Activated T-cell treated with anti-CD3 and anti-CD28 coated beads for 1 hour (primary cell): ENCODE data around the gene NKG7.

Source experiments
- DNase-seq: peaks from one replicate; pipeline ENCODE4 v3.0.0-alpha.2; 2020; ENCODE audit warnings: low read depth

The NKG7 gene

DNA sequence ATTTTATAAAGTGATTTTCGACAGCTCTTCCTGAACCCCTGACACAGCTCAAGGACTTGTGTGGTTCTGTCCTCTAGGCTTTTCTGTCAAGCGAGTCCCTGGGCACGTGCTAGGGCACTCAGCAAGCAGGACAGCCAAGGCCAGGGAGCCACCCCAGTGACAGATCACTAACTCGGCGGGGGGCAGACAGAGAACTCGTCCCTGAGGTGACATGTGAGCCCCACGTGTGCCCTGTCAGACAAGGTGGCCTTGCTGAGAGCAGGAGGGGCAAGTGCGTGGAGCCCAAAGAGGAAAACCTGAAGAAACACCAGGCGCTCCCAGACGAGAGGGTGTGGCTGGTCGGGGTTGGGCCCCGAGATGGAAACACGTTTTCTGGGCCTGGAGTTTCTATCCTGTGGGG is 11.2 kb downstream of the NKG7 start:
- no peak for DNase-seq

DNA sequence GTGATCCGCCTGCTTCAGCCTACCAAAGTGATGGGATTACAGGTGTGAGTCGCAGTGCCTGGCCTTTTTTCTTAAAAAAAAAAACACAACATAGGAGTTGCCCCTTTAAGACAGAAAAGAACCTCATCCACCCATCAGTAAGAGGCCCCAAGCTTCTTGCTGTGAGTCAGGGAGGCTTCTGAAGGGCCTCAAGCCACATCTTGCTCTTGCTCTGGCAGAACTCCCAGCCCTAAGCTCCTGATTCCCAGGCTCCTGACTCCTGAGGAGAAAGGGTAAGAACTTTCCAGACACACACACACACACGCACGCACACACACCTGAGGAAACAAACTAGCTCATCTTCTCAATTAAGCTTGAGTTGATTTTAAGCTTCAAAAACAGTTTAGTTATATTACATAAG is 13.2 kb downstream of the NKG7 start:
- DNase-seq, result no peak

DNA sequence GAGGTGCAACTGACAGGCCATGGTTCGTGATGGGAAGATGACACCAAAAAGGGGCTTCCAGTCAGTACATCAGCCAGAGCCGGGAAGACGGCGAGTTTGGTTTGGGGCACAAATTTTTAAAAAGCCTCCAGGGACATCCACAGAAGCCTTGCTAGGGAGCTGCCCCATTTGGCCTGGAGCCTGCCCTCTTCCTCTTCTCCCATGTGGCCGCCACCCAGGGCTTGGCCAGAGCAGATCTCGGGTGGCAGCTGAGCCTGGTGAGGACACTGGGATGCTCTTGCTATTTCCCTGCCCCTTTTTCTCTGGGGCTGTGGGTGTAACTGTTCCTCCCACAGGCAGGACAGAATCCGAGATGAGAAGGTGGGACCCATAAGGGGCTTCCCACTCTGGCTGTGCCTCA is 14.5 kb downstream of the NKG7 start:
- DNase-seq, result no peak

DNA sequence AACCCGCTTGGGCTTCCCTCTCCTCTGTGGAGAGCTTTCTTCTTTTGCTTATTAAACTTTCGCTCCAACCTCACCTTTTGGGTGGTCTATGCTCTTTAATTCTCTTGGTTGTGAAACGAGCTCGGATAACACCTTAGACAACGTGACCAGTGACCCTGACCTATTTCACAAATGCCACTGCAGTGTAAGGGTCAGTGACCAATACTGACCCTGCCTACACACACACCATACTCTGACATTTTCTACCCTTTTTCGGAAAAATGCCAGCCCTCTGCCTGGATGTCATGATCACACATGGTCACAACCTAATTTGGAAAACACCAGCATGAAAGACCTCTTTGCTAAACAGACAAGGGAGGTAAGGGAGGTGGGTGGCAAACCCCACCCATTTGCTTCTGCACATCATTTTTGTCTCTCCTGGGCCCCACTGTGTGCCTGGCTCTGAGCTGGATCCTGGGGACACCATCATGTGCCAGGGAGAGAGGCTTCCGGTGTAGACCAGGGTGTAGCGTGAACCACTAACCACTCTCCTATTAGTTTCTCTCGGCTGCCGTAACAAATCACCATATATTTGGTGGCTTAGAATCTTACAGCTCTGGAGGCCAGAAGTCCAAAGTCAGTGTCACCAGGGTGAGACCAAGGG is 16.2 kb downstream of the NKG7 start:
- DNase-seq, result no peak

DNA sequence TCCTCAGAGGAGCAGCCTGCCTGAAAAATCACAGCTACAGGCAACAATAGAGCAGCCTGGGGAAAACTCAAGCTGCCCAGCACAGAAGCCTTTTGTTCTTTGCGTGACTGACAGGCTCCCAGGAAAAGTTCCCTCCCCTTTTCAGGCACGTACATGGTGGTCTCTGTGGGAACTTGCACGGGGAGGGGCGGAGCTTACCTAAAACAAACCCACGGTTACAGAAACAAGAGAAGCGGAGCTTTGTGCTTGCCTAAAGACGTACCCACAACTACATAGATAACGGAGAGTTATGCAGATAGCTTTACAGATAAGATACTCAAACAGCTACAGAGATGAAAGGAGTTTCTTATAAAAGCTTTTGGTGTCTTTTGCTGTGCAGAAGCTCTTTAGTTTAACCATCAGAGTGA is 17.7 kb downstream of the NKG7 start:
- no peak for DNase-seq

DNA sequence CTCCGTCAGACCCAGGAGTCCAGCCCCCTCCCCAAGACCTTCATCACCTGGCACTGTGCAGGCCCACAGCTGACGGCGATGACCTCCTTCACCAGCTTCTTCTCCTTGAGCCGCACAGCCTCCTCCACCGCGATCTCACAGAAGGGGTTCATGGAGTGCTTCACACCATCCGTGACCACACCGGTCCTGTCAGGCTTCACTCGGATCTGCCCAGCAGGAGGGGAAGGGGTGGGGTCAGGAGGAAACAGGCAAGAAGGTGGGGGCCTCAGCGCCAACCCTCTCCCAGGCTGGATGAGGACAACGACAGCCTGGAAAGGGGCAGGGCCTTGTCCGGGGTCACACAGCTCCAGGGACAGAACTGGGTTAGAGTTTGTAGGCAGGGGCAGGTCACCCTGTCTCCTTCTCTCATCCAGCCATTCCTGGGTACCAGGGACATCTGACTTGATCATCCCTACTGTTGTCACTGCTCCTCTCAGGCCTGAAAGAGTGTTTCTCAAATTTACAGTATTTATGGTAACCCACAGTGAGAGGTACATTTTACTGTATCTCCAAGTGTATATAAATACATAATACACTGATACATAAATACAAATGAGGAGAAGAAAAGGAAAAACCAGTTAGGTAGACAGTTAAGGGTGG is 18.2 kb downstream of the NKG7 start:
- DNase-seq, result no peak

DNA sequence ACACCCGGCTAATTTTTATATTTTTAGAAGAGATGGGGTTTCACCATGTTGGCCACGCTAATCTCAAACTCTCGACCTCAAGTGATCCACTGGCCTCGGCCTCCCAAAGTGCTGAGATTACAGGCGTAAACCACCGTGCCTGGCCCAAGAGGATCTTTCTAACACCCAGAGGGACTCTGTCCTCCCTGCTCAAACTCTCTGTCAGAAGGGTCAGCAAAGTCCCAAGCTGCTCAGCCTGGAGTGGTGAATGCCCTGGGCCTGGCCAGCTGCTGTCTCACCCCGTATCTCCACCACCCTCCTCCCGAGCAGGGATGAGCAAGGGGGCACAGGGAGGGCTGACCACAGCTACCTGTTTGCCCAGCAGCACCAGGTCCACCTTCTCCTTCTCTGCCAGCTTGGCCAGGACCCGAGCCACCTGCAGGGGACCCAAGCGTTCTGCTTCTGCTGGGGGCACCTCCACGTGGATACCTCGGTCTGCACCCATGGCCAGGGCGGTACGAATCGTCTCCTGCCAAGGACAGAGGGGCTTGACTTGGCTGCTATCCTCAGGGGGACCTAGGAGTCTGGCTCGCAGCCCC is 19.6 kb downstream of the NKG7 start:
- DNase-seq, result no peak

DNA sequence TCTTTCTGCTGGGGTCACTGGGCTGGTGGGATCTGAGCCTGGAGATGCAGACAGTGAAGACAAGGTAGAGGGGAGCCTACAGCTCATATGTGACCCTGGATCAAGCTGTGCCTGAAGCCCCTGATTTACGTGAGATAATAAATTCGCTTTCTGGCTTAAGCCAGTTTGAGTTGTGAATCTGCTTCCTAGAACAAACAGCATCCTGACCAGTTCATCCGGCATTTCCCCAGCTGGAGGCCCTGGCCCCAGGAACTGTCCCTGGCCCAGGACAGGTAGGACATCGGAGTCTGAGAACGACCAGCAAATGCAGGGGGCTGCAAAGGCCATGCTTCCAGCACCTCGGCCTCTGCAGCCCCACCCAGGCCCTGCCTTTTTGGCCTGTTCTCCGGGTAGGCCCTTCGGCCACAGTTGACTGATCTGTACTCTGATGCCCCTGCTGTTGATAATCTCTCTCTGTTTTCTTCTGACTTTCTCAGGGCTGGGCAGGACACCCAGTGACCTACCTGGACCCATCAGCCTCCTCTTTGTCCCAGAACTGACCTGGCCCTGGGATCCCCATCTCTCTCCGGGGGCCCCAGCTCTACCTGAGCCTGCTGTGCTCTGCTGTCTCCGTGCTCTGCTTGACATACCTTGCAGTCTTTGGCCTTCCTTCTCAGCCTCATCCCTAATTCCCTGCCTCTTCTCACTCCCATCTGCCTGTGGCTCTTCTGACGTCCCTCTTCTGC is 21.0 kb downstream of the NKG7 start:
- DNase-seq, result no peak

DNA sequence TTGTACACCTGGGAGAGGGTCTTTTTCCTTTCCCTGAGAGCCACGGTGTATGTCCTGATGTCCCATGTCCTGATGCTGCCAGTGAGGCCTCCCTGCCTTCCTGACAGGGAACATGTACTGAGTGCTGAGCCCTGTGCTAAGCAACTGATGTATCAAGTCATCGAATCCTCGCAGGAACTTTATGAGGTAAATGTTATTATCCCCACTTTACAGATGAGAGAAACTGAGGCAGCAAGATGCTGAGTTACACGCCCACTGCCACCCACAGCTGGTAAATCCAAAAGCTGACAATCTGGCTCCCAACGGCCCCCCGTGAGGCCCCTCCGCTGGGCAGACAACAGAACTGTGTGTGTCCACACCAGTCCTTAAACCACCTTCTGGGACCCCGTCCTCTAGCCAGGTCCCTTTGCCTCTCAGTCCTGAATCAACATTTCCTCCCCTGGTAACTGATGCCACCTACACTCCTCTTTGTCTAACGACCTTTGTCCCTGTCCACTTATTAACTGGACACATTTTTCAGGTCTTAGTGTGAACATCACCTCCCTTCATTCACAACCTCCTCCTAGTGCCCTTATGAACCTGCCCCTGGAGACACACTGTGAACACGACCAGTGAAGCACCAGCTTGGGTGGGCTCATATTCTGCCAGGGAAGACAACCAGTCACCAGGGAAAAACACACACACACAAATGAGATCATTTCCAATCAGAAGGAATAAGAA is 25.1 kb downstream of the NKG7 start:
- DNase-seq, result no peak

DNA sequence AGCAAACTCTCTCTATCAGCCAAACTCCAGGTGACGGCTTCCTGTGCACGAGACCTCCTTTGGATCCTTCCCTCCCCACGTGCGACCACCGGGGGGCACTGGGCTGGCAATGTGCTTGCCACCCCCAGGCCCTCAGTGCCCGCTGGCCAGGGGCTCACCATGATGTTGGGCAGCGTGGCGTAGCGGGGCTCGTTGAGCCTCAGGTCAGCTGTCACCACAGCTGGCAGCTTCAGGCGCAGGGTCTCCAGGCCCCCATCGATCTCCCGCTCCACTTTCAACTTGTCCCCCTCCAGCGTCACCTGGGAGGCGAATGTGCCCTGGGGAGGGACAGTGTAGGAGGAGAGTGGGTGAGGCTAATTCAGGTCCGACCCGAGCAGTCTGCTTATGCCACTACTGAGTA is 25.7 kb downstream of the NKG7 start:
- no peak for DNase-seq

DNA sequence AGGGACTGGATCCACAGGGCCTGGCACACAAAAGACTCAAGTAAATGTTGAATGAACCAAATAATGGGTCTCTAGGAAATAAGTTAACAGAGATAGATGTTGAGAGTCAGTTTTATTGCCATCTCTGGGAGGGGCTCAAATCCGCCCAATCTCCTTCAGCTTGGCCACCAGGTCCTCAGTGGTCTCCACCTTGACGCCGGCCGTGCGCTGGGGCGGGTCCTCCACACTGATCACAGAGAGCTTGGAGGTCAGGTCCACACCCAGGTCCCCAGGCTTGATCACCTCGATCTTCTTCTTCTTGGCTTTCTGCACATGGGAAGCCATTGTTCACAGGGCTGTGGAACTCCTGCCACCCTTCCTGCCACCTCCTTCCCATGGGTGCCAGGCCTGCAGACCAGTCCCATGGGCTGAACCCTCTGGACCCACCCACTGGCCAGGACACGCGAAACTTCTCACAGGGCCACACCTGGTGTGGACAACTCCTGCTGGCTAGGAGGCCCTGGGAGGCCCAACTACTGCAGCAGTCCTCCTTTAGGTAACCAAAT is 27.3 kb downstream of the NKG7 start:
- DNase-seq, result no peak

DNA sequence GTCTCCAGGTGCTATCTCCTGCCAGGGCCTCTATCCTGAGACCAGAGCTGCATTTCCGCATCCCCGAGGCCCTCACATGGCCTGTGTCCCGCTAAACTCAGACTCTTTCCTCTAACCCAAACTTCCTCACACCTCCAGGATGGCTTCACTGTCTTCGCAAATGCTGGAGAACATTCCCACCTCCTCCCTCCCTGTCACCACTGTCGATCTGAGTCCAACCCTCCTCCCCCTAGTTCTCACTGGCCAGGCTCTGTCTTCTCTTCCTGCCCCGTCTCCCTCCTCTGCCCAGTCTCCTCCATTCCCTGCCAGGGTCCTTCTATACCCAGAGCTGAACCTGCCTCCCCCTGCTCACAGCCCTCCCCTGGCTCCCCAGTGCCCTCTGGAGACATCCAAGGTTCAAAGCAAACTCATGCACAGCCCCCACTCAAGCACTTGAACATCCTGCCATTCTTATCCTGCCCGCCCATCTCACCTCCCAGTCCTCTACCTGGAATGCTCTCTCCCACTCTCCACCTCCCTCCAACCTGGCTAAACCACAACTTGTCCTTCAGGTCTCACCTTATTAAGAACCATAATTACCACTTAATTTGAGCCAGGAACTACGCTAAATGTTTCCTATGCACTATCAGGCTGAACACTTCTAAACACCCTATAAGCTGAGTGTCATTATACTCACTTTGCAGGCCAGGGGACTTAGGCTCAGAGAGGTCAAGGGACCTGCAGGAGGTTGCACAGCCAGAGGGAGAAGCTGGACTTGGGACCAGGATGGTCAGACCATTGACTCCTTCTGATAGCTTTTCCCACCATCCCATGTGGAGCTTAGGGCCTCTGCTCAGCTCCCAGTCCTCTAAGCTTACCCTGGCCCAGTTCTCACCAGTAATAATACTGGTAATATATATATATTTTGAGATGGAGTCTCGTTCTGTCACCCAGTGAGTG is 29.6 kb downstream of the NKG7 start:
- no peak for DNase-seq

DNA sequence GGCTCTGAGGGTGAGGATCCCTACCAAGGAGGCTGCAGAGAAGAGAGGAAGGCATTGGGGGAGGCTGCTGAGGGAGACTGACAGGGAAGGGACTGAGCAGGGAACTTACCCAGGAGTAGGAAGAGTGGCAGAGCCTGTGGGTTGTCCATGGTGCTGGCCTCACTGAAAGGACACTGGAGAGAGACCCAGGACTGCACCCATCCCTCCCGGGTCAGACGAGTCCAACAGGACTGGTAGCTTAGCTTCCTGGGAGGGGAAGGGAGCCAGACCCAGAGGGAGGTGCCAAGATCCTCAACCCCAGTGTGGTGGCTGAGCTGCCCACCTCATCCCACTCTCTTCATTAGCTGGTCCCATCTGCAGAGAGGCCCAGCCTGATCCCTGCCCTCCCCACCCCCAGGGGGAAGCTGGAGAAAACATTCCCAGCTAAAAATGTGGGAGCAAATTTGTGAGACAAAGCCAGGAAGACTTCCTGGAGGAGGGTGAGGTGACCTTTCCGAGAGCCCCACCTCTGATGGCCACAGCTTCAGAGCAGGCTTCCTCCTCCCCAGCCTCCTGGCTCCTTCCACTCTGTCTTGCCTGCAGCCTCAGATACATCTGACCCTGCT is 30.4 kb downstream of the NKG7 start, which contains the start of gene VSIG10L:
TSS of gene VSIG10L (minus strand) at position 164 of the 605 bp plus-strand sequence. CDS start at position 149, 15 bp downstream.
- no peak for DNase-seq

DNA sequence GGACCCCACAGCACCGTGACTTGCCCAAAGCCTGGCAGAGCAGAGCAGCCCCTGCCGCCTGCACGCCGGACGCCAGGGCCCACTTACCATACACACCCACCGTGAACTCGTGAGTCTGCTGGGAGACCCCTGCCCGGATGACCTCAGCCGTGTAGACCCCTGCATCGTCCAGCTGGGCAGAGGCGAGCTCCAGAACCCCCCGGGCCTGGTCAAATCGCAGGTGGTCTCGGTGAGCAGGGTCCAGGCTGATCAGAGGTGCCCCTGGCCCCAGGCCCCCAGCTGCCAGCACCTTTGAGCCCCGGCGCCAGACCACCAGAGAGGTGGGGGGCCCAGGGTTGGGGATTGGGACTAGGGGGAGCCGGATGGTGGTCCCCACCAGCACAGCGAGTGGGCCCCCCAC is 31.4 kb downstream of the NKG7 start:
- no peak for DNase-seq

DNA sequence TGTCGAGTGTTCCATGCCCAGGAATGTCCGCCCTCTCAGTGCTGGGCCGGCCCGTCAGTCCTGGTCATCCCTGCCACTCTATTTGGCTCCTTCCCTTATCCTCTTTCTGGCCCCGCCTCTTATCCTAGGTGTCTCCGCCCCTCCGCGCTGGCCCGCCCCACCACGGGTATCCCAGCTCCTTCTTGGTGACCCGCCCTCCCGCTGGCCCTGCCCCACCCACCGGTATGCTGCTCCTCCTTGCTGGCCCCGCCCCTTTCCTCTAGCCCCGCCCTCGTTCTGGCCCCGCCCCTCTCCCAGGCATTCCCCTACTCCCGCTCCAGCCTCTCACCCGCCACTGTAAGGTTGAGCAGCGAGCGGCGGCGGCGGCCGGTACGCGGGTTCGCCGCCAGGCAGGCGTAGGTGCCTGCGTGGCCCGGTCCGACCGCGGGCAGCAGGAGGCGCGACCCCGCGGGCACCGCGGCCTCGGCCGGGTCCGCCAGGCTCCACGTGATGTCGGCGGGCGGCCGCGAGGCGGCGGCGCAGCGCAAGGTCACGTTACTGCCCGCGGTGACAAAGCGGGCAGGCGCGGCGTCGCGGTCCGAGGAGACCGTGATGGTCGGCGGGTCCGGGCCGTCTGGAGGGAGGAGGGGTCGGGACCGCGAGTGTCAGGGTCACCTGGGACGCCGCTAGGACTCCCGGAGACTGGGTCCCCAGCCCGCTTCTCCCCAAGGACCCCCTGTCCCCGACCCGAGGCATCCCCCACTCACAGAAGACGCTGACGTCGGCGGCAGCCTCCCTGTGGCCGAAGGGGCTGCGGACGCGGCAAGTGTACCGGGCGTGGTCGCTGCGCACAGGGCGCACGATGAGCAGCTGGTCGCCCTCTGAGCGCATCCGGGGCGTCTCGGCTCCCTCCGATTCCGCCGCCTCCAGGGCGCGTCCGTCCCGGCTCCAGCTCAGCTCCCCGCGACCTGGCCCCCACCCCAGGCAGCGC is 32.5 kb downstream of the NKG7 start:
- peak; percentile 74 for DNase-seq

DNA sequence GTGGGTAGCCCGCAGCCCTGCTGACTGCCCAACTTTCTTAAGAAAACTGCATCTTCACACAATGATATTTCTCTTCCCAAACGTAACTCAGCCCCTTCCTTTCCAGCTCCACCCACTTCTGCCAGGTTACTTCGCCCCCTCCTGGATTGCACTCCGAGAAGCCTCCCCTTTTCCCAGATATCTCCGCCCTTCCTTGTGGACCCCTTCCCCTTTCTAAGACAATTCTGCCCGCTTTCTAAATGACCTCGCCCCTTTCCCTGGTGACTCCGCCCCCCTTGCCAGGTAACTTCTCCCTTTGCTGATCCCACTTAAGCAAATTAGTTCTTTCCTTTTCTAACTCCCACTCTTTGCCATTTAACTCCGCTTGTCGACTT is 33.2 kb downstream of the NKG7 start:
- no peak for DNase-seq

DNA sequence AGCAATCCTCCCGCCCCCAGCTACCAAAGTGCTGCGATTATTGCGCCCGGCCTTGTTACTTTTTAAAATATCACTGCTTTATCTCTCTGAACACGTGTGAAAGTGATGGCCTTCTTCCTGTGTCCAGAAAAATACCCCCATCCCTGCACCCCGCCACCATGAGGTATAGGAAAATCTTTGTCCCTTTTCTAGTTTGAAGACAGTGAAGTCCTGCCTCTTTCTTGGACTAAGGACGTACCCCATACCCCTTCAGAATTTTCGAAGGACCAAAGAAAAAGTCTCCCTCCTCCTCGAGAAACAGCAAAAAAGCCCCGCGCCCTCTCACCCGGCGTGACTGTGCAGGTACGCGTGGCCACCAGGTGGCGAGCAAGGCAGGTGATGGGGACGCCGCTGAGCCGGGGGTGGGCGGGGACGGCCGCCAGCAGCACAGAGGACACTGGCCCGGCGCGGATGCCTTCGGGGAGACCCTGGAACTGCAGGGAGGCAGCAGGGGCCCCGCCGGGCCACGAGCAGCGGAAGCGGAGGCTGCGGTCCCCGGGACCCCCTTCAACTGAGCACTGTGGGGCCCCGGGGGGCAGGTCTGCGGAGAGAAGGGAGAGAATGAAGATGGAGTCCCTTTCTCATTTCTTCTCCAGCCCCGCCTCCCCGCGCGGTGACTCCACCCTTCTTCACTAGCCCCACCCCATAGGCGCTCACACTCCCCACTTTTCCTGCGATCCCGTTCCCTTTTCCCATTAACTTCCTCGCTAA is 33.7 kb downstream of the NKG7 start:
- peak; percentile 83 for DNase-seq

DNA sequence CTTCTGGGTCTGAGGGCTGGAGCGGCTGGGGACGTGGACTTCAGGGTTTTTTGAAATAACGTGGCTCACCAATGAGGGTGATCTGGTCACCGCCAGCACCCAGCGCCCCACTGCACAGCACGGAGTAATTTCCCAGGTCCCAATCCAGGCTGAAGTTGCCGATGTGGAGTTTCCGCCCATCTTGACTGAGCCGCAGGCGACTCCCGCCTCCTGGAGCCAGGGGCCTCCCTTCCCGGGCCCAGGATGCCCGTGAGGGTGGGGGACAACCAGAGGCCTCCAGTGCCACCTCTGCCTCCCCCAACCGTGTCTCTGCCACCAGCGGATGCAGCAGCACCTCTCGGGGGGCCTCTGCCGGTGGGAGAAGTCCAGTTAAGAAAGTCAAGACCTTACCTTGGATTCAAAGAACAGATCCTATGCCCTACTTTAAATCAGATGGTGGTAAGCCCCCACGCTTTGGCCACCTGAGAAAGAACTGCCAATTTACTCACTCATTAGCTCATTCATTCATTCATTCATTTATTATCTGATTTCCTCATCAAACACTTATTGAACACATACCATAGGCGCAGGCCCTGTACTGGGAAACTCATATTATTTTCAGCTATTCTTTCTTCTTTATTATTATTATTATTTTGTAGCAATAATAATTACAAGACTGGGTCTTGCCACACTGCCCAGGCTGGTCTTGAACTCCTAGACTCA is 34.4 kb downstream of the NKG7 start:
- no peak for DNase-seq
